ENCODE results near the gene KLHL4.
"Not testable (repeated sequence)": the region's sequence is repeated elsewhere in the genome, so short reads cannot be mapped to it uniquely, and the experiment has no call there.

Gene KLHL4, protein sequence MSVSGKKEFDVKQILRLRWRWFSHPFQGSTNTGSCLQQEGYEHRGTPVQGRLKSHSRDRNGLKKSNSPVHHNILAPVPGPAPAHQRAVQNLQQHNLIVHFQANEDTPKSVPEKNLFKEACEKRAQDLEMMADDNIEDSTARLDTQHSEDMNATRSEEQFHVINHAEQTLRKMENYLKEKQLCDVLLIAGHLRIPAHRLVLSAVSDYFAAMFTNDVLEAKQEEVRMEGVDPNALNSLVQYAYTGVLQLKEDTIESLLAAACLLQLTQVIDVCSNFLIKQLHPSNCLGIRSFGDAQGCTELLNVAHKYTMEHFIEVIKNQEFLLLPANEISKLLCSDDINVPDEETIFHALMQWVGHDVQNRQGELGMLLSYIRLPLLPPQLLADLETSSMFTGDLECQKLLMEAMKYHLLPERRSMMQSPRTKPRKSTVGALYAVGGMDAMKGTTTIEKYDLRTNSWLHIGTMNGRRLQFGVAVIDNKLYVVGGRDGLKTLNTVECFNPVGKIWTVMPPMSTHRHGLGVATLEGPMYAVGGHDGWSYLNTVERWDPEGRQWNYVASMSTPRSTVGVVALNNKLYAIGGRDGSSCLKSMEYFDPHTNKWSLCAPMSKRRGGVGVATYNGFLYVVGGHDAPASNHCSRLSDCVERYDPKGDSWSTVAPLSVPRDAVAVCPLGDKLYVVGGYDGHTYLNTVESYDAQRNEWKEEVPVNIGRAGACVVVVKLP

DNA sequence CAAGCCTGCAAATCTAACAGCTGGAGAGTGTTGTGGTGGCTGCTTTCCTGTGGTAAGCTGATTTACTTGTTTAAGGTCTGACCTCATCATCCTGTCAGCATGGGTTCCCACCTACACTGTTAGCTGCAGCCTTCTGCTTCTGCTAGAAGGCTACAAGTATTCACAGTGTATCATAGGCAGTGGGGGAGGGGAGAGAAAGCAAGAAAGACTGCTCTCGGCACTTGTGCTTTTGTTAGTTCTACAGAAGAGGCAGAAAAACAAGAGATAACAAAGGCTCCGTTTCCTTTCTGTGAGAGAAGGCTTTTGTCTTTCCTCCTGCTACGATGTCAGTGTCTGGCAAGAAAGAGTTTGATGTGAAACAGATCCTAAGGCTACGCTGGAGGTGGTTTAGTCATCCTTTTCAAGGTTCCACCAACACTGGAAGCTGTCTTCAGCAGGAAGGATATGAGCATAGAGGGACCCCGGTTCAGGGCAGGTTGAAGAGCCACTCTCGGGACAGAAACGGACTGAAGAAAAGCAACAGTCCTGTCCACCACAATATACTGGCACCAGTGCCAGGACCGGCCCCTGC lies at the start of gene KLHL4:
KLHL4 (plus strand) TSS at position 232 of the 571 bp plus-strand sequence; CDS start at position 324, 92 bp downstream.
- peak; percentile 81 for DNase-seq (ENCODE audit: low spot score)

DNA sequence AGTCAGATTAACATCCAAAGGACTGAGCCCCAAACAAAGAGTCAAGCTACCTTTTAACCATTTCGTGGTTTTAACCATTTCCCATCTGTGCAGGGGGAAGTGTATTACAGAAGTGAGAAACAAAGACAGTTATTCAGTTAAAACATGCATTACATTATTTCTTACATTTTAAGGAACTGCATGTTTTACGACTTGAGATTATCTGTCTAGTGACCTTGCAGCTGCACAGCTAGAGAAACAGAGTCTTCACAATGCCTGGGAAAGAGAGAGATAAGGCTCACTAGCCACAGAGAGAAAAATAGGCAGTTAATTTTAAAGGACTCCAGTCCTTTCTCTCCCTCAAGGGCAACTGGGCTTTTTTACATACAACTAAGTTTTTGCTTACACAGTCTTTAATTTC lies 48.7 kb upstream of the KLHL4 start:
- DNase-seq (ENCODE audit: low spot score): no peak

DNA sequence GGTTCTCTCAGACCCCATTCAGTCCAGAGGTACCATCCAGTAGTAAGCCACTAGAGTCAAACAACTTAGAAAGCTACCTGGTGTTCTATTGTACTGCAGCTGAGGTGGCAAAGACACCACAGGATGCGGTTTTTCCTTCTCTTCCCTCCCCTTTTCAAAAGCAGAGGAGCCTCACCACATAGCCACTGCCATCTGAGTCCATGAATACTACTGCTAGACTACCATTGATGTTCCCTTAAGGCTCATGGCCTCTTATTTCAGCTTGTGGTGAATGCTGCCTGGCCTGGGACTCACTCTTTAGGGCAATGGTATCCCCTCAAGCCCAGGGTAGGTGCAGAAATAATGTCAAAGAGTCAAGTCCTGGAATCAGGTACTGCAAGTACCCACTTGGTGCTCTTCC lies 41.8 kb upstream of the KLHL4 start:
- DNase-seq (ENCODE audit: low spot score): no peak

GRCh38 chrX:87478703-87479102 lies 38.9 kb upstream of the KLHL4 start:
- DNase-seq (ENCODE audit: low spot score): not testable (repeated sequence)

DNA sequence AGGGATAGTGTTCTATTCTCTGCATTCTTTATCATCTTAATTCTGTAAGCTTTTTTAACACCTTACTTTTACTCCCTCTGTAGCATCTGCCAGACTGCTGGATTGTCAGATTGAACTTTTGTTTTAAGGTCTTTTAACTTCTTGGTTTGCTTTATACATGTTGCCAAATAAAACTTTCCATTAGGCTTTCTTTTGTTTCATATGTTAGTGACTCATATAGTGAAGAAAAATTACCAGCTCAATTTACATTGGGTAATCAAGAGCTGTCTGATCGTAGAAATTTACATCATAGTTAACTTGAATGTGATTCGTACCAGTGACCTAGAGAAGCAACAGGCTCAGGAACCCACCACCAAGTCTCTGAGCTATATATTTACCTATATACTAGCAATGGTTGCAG lies 28.5 kb upstream of the KLHL4 start:
- no peak for DNase-seq (ENCODE audit: low spot score)

DNA sequence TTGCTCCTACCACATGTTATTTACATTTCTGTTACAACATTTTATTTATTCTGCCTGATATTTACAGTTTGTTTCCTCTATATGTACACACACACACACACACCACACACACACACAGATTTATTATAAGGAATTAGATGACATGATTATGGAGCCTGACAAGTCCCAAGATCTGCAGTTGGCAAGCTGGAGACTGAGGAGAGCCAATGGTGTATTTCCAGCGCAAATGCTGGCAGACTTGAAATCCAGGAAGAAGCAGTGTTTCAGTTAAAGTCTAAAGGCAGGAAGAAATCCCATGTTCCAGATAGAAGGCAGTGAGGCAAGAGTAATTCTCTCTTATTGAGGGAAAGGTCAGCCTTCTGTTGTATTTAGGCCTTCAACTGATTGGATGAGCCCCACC lies 1.8 kb upstream of the KLHL4 start:
- no peak for DNase-seq (ENCODE audit: low spot score)

DNA sequence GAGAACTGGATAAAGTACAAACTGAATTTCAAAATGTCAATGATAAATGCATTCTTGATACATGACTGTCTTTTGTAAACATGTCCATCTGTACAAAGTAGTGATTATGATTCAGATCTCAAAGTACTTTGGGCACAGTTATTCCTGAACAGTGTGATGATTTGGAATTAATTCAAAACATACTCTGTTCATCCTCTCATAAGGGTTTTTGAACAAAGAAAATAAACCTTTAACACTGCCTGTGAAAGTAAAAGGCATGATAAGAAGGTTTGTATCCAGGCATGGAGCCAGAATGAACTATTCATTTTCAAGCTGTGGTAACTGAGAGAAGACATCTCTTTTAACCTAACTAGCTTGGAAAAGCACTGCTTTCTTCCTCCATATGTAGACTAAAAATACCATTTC lies 883 bp upstream of the KLHL4 start:
- DNase-seq (ENCODE audit: low spot score): peak; percentile 11

DNA sequence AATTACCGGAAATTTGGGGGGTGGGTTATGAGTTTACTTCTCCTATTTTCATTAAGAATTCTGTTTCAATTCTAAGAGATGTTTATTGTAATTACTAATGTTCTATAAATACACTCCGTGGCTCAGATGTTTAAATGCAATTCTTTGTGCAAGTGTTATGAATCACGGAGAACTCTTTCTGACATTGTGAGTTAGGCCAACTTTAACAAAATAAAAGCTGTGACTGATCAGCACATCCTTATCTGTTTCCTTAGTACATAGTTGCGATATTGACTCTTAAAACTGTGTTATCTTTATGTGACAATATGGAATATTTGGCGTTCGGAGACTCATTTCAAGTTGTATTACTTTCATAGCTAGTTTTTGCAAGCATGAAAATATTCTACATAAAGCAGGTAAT lies 902 bp downstream of the KLHL4 start:
- peak; percentile 26 for DNase-seq (ENCODE audit: low spot score)

DNA sequence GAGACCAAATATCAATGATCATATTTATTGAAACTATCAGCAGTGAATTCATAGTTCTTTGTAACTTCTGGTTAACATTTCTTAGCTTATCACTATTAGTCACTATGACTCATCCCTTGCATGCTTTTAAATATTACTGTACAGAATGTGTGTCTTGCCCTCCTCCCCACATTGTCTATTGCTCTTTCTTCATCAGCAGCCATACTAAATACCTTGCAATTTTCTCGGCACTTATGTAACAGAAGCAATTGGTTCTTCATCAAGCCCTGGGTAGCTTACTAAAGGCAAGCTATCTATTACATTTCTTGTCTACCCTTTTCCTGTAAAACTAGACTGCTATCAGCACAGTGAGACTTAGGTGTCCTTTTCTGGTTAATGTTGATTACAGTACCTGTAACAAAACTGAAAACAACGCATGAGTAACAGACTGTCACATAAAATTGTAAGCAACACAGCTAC lies 8.2 kb downstream of the KLHL4 start:
- no peak for DNase-seq (ENCODE audit: low spot score)

DNA sequence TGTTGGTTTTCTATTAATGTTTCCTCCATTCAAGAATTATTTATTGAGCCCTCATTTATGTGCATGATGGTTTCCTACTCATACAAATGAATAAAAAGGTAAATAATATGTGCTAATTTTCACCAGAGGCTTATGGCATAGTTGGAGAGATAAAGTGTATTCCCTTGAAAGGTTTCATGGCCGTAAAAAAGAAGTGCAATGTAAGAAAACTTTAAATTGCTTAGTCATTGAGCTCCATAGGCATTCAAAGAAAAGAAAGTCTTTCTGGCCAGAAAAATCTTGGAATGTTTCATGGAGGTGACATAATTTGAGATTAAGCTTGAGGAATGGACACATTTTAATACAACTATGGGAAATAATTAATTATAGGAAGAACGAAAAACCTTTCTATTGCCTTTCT lies 8.7 kb downstream of the KLHL4 start:
- DNase-seq (ENCODE audit: low spot score): no peak

- no peak for DNase-seq (ENCODE audit: low spot score)
Measured at GRCh38 chrX:87528487-87528886, 10.9 kb downstream of the KLHL4 start.

GRCh38 chrX:87571964-87572363 lies 54.4 kb downstream of the KLHL4 start:
- DNase-seq (ENCODE audit: low spot score): no peak

DNA sequence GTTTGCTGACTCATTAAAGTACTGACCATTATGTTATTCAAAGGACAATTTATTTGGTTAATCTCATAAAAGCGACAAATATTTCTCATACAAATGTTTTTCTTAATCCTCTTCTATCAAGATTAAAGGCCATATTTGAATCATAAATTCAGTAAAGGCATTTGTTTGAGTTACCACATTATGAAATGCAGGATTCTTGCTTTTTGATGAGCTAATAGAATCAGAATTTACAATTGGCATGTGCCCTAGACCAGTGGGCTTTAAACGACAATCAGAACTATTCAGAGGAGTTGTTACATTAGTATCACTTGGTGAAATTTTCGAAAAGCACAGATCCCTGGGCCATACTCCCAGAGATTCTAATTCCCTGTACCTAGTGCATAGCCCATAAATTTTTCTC lies 55.3 kb downstream of the KLHL4 start:
- DNase-seq (ENCODE audit: low spot score): no peak

- peak; percentile 31 for DNase-seq (ENCODE audit: low spot score)
Measured at GRCh38 chrX:87578978-87579377, 61.4 kb downstream of the KLHL4 start.

DNA sequence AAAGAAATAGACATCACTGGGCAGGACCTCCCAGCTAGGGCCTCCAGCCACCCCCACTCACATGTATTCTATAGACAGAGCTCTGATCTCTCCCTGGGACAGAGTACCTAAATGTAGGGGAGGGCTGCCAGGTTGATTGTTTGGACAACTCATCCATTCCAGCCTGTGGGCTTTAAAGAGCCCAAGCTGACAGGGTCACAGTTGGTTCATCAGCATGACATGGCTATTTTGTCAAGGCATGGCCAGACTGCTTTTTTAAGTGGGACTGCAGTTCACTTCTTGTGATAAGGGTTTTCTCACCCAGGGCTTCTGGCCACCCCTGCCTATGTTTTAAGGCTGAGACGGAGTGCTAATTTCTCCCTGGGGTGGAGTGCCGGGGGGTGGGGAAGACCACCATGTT lies 63.3 kb downstream of the KLHL4 start:
- DNase-seq (ENCODE audit: low spot score): no peak

DNA sequence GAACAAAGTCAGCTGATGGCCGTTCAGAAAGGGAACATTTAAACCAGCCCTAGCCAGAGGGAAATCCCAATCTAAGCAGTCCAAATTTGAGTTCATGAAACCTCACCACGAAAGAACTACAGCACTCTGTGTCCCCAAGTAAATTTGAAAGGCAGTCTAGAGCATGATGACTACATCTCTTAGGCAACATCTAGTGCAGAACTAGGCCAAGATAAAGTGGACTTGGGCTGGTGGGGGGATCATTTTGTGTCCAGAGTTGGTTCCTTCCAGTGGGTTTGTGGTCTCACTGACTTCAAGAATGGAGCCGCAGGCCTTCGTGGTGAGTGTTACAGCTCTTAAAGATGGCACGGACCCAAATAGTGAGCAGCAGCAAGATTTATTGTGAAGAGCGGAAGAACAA lies 64.9 kb downstream of the KLHL4 start:
- no peak for DNase-seq (ENCODE audit: low spot score)

GRCh38 chrX:87583679-87584078 lies 66.1 kb downstream of the KLHL4 start:
- no peak for DNase-seq (ENCODE audit: low spot score)

DNA sequence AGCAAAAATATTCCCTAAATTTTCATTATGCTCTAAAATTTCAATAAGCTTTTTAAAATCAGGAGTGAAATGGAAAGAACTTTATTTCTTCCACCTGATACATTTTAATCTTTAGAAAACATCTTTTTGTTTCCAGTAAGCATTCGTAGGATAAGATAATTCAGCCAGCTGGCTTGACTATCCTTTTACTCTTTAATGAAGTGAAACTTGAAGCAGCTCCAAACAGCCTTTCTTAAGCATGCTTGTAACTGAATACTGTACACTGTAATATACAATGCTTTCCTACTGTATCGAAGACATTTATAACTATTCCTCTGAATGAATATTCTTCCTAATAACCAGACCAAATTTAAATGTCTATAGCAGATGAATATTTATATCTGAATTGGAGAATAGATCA lies 98.8 kb downstream of the KLHL4 start:
- DNase-seq (ENCODE audit: low spot score): no peak

DNA sequence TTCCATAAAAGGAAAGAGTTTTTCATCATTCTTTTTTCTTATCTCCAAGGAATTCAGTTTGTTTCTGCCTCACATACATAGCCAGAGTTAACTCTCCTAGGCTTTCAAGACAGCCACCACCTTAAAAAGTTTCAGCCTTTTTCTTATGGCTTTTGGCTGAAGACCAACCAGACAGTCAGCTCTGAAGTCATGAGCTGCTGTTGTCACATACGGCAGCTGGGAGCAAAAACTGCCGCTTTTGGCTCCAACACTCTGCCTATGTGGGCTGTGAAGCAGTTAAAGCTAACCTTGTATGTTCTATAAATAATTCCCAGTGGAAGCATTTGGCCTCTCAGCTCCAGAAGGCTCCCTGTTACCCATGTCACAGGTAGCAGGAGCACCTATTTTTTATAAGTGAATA lies 104.1 kb downstream of the KLHL4 start:
- no peak for DNase-seq (ENCODE audit: low spot score)

GRCh38 chrX:87626996-87627395 lies 109.4 kb downstream of the KLHL4 start:
- no peak for DNase-seq (ENCODE audit: low spot score)

GRCh38 chrX:87634361-87634760 lies 116.8 kb downstream of the KLHL4 start:
- no peak for DNase-seq (ENCODE audit: low spot score)

GRCh38 chrX:87636533-87636932 lies 118.9 kb downstream of the KLHL4 start:
- DNase-seq (ENCODE audit: low spot score): no peak

DNA sequence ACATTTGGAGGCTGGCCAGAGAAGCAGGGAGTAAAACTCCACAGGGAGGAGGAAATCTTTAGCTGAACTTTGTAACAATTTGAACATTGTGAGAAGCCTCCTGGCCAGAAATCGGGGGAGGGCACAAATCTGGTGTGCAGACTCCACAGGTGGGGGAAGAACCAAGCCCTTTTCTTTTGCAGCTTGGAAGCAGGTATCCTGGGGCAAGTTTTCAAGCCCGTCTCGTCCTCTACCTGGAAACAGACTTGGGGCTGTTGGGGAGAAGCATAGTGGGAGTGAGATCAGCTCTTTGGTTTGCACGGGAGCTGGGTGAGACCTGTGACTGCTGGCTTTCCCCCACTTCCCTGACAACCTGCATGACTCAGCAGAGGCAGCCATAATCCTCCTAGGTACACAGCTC lies 123.8 kb downstream of the KLHL4 start:
- DNase-seq (ENCODE audit: low spot score): not testable (repeated sequence)
